Measurements from ENCODE around the gene GAB3.

DNA sequence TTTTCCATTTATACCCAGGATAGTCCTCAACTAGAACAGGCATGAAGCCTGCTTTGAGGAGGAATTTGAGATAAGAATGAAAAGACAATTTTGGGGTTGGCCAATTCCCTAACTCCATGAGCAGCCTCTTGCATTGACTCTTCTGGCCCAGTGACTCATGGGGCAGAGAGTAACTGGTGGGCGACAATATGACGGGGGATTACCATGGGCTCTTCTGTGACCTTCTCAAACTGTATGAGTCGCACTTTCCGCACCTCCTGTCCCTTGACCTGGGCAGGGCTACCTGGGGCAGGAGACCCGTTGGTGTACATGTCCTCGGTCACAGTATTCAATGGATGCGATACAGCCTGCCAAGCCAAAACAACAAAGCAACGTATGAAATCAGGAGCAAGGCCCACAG, 41.1 kb upstream of the GAB3 start:
- TF ChIP-seq POLR2A (IDR thresholded peaks at IDR 0.05; ENCODE audit: low read length) (no peak), GATA1 (IDR thresholded peaks at IDR 0.05; ENCODE audit: low read depth, low read length) (no peak)
